ENCODE data around the gene CFAP99.

CFAP99 gene

GRCh38 chr4:2482693-2483092 lies 63.9 kb downstream of the CFAP99 start:
- Mint-ChIP-seq H3K4me3 (no peak overlapping the region), H3K27ac (peak overlapping the region; percentile 72), H3K36me3 (ENCODE audit: low read depth) (peaks cover 14% of the 10 kb centered on the region), H3K27me3 (ENCODE audit: low read depth, poor library complexity) (no peaks in the 10 kb centered on the region), H3K4me1 (peaks cover 75% of the 10 kb centered on the region), H3K9me3 (no peaks in the 10 kb centered on the region)
- TF ChIP-seq CTCF (IDR thresholded peaks at IDR 0.05), result no peak
- DNase-seq, result no peak

DNA sequence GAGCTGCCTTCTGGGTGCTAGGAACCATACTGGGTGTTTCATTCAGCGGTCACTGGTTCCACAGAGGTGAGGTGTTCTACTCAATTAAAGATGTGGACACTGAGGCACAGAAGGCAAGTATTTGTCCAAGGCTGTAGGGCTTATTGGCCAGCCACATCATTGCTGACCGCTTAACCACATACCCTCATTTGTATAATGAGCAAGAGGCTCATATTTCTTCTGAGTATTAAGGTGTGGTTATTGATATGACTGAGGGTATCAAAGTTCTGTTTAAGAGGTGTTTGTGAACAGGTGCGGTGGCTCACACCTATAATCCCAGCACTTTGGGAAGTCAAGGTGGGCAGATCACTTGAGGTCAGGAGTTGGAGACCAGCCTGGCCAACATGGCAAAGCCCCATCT lies 64.5 kb downstream of the CFAP99 start:
- Mint-ChIP-seq H3K4me3 (no peak overlapping the region), H3K27ac (no peak overlapping the region), H3K4me1 (peaks cover 69% of the 10 kb centered on the region), H3K9me3 (no peaks in the 10 kb centered on the region), H3K27me3 (ENCODE audit: low read depth, poor library complexity) (no peaks in the 10 kb centered on the region), H3K36me3 (ENCODE audit: low read depth) (peaks cover 11% of the 10 kb centered on the region)
- no peak for DNase-seq
- TF ChIP-seq CTCF (IDR thresholded peaks at IDR 0.05), result no peak

GRCh38 chr4:2484185-2484584 lies 65.4 kb downstream of the CFAP99 start:
- no peaks in the 10 kb centered on the region for H3K9me3 Mint-ChIP-seq
- peaks cover 7% of the 10 kb centered on the region for H3K36me3 Mint-ChIP-seq (ENCODE audit: low read depth)
- no peak overlapping the region for H3K4me3 Mint-ChIP-seq
- H3K27me3 Mint-ChIP-seq (ENCODE audit: low read depth, poor library complexity), result no peaks in the 10 kb centered on the region
- DNase-seq, result no peak
- H3K4me1 Mint-ChIP-seq, result peaks cover 60% of the 10 kb centered on the region
- TF ChIP-seq CTCF (IDR thresholded peaks at IDR 0.05), result no peak
- H3K27ac Mint-ChIP-seq, result no peak overlapping the region

- no peak for DNase-seq
- peaks cover 52% of the 10 kb centered on the region for H3K4me1 Mint-ChIP-seq
- no peak overlapping the region for H3K4me3 Mint-ChIP-seq
- H3K27ac Mint-ChIP-seq, result peak overlapping the region; percentile 84
- no peaks in the 10 kb centered on the region for H3K9me3 Mint-ChIP-seq
- H3K27me3 Mint-ChIP-seq (ENCODE audit: low read depth, poor library complexity), result no peaks in the 10 kb centered on the region
- TF ChIP-seq CTCF (IDR thresholded peaks at IDR 0.05), result no peak
- peaks cover 6% of the 10 kb centered on the region for H3K36me3 Mint-ChIP-seq (ENCODE audit: low read depth)
Observed at GRCh38 chr4:2484993-2485392, 66.2 kb downstream of the CFAP99 start.

DNA sequence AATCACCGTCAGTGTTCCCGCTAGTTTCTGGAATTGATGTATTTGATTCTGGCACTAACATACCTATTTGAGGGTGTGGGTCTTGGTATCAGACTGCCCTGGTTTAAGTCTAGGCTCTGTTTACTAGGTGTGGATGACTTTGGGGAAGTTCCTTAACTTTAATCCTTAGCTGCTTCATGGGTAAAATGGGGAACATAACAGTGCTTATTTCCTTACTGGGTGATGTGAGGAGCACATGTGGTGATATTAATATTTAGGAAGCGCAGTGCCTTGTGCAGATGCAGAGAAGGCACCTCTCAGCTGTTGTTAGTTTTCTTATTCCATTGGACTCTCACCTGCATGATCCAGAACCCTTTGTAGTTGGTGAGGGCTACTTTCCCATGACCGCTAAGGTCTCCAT lies 67.2 kb downstream of the CFAP99 start:
- Mint-ChIP-seq H3K9me3 (no peaks in the 10 kb centered on the region), H3K36me3 (ENCODE audit: low read depth) (peaks cover 15% of the 10 kb centered on the region), H3K27me3 (ENCODE audit: low read depth, poor library complexity) (no peaks in the 10 kb centered on the region), H3K4me1 (peaks cover 46% of the 10 kb centered on the region), H3K27ac (peak overlapping the region; percentile 84), H3K4me3 (no peak overlapping the region)
- TF ChIP-seq CTCF (IDR thresholded peaks at IDR 0.05), result no peak
- no peak for DNase-seq

DNA sequence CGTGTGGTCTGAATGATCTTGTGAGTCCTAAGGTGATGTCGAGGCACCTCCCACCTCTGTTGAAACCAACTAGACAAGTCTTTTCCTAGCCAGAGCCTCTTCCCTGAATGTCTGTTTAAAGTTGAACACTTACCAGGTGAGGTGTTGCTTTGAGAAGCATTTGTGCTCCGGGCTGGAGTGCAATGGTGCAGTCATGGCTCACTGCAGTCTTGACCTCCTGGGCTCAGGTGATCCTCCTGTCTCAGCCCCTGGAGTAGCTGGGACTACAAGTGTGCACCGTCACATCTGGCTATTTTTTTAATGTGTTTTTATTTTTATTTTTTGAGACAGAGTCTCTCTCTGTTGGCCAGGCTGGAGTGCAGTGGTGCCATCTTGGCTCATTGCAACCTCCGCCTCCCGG lies 68.2 kb downstream of the CFAP99 start:
- DNase-seq, result no peak
- Mint-ChIP-seq H3K36me3 (ENCODE audit: low read depth) (peaks cover 22% of the 10 kb centered on the region), H3K27me3 (ENCODE audit: low read depth, poor library complexity) (no peaks in the 10 kb centered on the region), H3K4me3 (no peak overlapping the region), H3K9me3 (no peaks in the 10 kb centered on the region), H3K4me1 (peaks cover 35% of the 10 kb centered on the region), H3K27ac (peak overlapping the region; percentile 75)
- TF ChIP-seq CTCF (IDR thresholded peaks at IDR 0.05), result no peak
